Adrenal gland (tissue), 12 donors: ENCODE measurements around the gene NPR3. TPM values are rescaled to one million over a fixed set of nuclear protein-coding genes. Genes with fewer than 3 reads are reported as not detected.

Experiments used
- DNase-seq, 7 donors: peaks; one replicate each; pipeline ENCODE4 v3.0.0-alpha.2; 2019 to 2020
- H3K27ac ChIP-seq, 5 donors: fragments of 200-600 bp; sonication (generic) in 4 of 5; 1 replicate in 3 of 5; 2 replicates in 2 of 5; pipeline versions ENCODE4 v1.5.1 to v1.8.0; 2016 to 2020; ENCODE audit warnings: mild to moderate bottlenecking in 1 of 5
- H3K27me3 ChIP-seq: fragments of 200-600 bp; 2 replicates; pipeline ENCODE4 v1.8.0; 2021
- H3K36me3 ChIP-seq, 2 donors: fragments of 200-600 bp; replicated peaks in 1 of 2; 1 replicate in 1 of 2; 2 replicates in 1 of 2; pipeline versions ENCODE4 v1.5.1 to v1.8.0; 2018 to 2022
- H3K4me1 ChIP-seq, 2 donors: fragments of 200-600 bp; replicated peaks in 1 of 2; 1 replicate in 1 of 2; 2 replicates in 1 of 2; pipeline versions ENCODE4 v1.5.1 to v1.8.0; 2018 to 2021
- H3K4me3 ChIP-seq, 4 donors: fragments of 200-600 bp; sonication (generic) in 3 of 4; one replicate each; pipeline ENCODE4 v1.5.1; 2016 to 2018
- H3K9me3 ChIP-seq, 3 donors: fragments of 200-600 bp; sonication (generic) in 1 of 3; replicated peaks in 1 of 3; 1 replicate in 2 of 3; 2 replicates in 1 of 3; pipeline versions ENCODE4 v1.5.1 to v1.8.0; 2016 to 2021
- POLR2A ChIP-seq, 2 donors: fragments of 450-650 bp; IDR thresholded peaks; one replicate each; pipeline ENCODE4 v1.6.1; 2017; ENCODE audit warnings: antibody characterized with exemption in 2 of 2, mild to moderate bottlenecking in 2 of 2, moderate library complexity in 1 of 2
- WGBS, 4 donors: extraction: QIAGEN DNeasy Blood & Tissue Kit in 2 of 4; methylation state at CpG; one replicate each; pipeline versions ENCODE4 v1.1.5 to v1.1.7; 2013 to 2017; 5-methylcytosine and 5-hydroxymethylcytosine counted together
- intact Hi-C, 2 donors: fragments of 100-400 bp; cut with DNase I; formaldehyde crosslinking; loops; one replicate each; pipeline versions ENCODE4 v1.14.1 to v1.15.0; 2022 to 2023
- polyA plus RNA-seq, 3 donors: library from polyadenylated mRNA; stranded (reverse); fragments of 200-250 nt in 2 of 3; fragments of 350-450 nt in 1 of 3; fragmentation: Illumina TruSeq in 1 of 3; extraction: RNeasy Lipid Tissue Mini Kit (QIAGEN cat#74804) in 1 of 3; gene quantifications; one replicate each; pipeline ENCODE4 v1.2.3, GENCODE V29; 2013 to 2014
- total RNA-seq, 9 donors: library from RNA; depleted of rRNA in 4 of 9; stranded (reverse); fragments of >200 nt in 4 of 9; fragments of 120-200 nt in 1 of 9; fragmentation: NEBNext Ultra II Directional in 1 of 9; extraction: Animal tissue kit (Norgen Biotek cat#: 25700) in 1 of 9; gene quantifications; one replicate each; pipeline versions ENCODE4 v1.1.0 to v1.2.4, GENCODE V29; 2013 to 2023
- TF ChIP-seq, protein P1 (sequence below), 6 experiments: fragments of 450-650 bp in 4 of 6; fragments of 200-600 bp in 2 of 6; sonication (generic) in 1 of 6; IDR thresholded peaks; 1 replicate in 5 of 6; 2 replicates in 1 of 6; pipeline versions ENCODE4 v1.5.1 to v1.8.0; 2016 to 2021; ENCODE audit warnings: antibody characterized with exemption in 6 of 6, mild to moderate bottlenecking in 2 of 6, moderate library complexity in 1 of 6
- donor health status: healthy with polysubstance abuse.
- donor health status: Bipolar disorder and iron deficiency.
- donor health status: DM: yes; HTN: yes; CAD: no.
- donor health status: DM: no; HTN: no; CAD: no.
- donor health status: DM: no; HTN: no; CAD: no.
- donor health status: DM: yes; HTN: yes; CAD: no.

Gene NPR3
- total and polyA plus RNA-seq, 12 donors = 1.8 to 156 (median 9.3) TPM

DNA sequence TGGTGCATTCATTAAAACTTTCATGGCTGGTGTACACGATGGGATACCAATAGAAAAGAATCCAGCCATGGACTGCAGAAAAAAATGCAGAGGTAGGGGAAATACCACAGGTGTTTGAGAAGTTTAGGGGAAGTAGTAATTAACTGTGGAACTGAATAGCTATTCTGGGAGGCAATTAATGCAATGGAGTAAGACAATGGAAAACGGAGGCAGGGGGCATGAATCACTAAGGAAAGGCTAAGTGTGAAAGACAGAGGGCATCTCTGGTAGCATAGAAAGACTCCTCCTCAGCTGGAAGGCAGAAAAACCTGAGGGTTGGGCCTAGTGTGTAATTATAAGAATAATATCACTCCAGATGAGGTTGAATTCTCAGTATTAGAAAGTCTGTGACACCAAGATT lies 30.9 kb upstream of the NPR3 start:
- TF ChIP-seq POLR2A (IDR thresholded peaks at IDR 0.05) = no peak
- TF ChIP-seq, protein P1, sequence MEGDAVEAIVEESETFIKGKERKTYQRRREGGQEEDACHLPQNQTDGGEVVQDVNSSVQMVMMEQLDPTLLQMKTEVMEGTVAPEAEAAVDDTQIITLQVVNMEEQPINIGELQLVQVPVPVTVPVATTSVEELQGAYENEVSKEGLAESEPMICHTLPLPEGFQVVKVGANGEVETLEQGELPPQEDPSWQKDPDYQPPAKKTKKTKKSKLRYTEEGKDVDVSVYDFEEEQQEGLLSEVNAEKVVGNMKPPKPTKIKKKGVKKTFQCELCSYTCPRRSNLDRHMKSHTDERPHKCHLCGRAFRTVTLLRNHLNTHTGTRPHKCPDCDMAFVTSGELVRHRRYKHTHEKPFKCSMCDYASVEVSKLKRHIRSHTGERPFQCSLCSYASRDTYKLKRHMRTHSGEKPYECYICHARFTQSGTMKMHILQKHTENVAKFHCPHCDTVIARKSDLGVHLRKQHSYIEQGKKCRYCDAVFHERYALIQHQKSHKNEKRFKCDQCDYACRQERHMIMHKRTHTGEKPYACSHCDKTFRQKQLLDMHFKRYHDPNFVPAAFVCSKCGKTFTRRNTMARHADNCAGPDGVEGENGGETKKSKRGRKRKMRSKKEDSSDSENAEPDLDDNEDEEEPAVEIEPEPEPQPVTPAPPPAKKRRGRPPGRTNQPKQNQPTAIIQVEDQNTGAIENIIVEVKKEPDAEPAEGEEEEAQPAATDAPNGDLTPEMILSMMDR (IDR thresholded peaks at IDR 0.05) = no peak
- WGBS, 4 donors = 81 to 100% (median 86%) methylated on average over 2 of the region's 2 CpGs
- H3K4me1 ChIP-seq = no peaks in the 10 kb centered on the region
- no peaks in the 10 kb centered on the region for H3K27me3 ChIP-seq
- H3K9me3 ChIP-seq = no peaks in the 10 kb centered on the region
- H3K36me3 ChIP-seq = no peaks in the 10 kb centered on the region
- intact Hi-C loops = no loop called here
- no peak overlapping the region for H3K4me3 ChIP-seq
- DNase-seq = no peak
- no peak overlapping the region for H3K27ac ChIP-seq

- intact Hi-C loops = no loop called here
- 31 to 42% (median 37%) methylated on average over 2 of the region's 2 CpGs for WGBS, 4 donors
- Histone ChIP-seq H3K36me3 (no peaks in the 10 kb centered on the region), H3K27me3 (no peaks in the 10 kb centered on the region), H3K27ac (no peak overlapping the region), H3K4me1 (peaks cover 0 to 7% of the 10 kb centered on the region in 2 donors), H3K4me3 (no peak overlapping the region), H3K9me3 (no peaks in the 10 kb centered on the region)
- TF ChIP-seq POLR2A (IDR thresholded peaks at IDR 0.05) = no peak
- TF ChIP-seq, protein P1 (IDR thresholded peaks at IDR 0.05) = no peak
- DNase-seq = no peak
Measured at GRCh38 chr5:32683125-32683524, 28.0 kb upstream of the NPR3 start.

GRCh38 chr5:32684260-32684659 lies 26.9 kb upstream of the NPR3 start:
- 100% methylated on average over 1 of the region's 1 CpG for WGBS, 4 donors
- Histone ChIP-seq H3K4me3 (no peak overlapping the region), H3K4me1 (peaks cover 0 to 7% of the 10 kb centered on the region in 2 donors), H3K27ac (no peak overlapping the region), H3K27me3 (no peaks in the 10 kb centered on the region), H3K9me3 (no peaks in the 10 kb centered on the region), H3K36me3 (no peaks in the 10 kb centered on the region)
- no peak for DNase-seq
- TF ChIP-seq, protein P1 (IDR thresholded peaks at IDR 0.05) = no peak
- TF ChIP-seq POLR2A (IDR thresholded peaks at IDR 0.05) = no peak
- intact Hi-C loops = no loop called here

DNA sequence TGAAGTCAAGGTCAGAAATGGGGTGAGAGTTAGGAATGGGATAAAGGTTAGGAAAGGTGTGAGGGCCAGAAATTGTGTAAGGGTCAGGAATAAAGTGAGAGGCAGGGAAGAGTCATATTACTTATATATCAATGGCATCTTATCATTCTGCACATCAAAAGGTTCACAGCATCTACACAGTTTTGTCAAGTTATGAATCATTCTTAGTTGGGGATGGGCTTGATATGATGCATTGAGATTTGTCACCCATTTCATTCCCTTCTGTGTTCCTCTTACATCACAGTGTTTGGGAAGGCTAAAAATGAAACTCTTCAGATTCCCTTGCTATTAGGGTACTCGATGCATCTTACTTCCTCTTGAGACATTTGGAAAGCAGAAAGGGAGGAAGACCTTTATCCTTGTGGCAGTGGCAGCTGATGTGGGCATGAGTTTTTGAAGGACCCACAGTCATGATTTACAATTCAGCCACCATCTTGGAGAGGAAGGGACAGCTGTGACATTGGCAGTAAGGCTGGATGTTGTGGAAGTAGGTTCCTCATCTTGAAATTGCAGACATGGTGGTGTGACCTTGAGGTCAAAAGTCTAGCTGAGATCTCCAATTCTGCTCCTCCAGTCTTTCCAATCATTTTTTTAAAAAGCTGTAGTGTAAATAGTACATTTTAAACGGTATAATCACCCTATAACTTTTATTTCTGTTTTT lies 24.2 kb upstream of the NPR3 start:
- Histone ChIP-seq H3K9me3 (no peaks in the 10 kb centered on the region), H3K36me3 (no peaks in the 10 kb centered on the region), H3K4me3 (no peak overlapping the region), H3K27me3 (no peaks in the 10 kb centered on the region), H3K4me1 (peaks cover 0 to 7% of the 10 kb centered on the region in 2 donors), H3K27ac (no peak overlapping the region)
- TF ChIP-seq POLR2A (IDR thresholded peaks at IDR 0.05) = no peak
- TF ChIP-seq, protein P1 (IDR thresholded peaks at IDR 0.05) = no peak
- DNase-seq = no peak
- intact Hi-C loops = no loop called here
- 55 to 73% (median 65%) methylated on average over 2 of the region's 2 CpGs for WGBS, 4 donors
